ENCODE results near the gene HOXA11. TPM values are rescaled to one million over a fixed set of nuclear protein-coding genes. Genes with fewer than 3 reads are reported as not detected.

HOXA11 gene
- total RNA-seq, 1 experiment from 2014 or later: 0.84 TPM

- intact Hi-C loops (cut with micrococcal nuclease): no loop called here
- CTCF ChIA-PET: interaction anchor here (0.6 to 4.5 kb wide), 2 partner anchors 18 to 36 kb away, joined by 3 to 19 read pairs; no protein-coding TSS in a partner anchor
- BruUV-seq (replicated peaks): no TSS peak
- H3K9me3 Mint-ChIP-seq (ENCODE audit: unreplicated experiment): no peaks in the 10 kb centered on the region
- no peak overlapping the region for H3K4me3 Mint-ChIP-seq (ENCODE audit: unreplicated experiment)
- H3K27me3 Mint-ChIP-seq (ENCODE audit: insufficient read depth, unreplicated experiment): no peaks in the 10 kb centered on the region
- no peak for DNase-seq (ENCODE audit: unreplicated experiment)
- peak overlapping the region; percentile 95 for H3K27ac Mint-ChIP-seq (ENCODE audit: low read depth, unreplicated experiment)
- peaks cover 44% of the 10 kb centered on the region for H3K4me1 Mint-ChIP-seq (ENCODE audit: insufficient read depth, unreplicated experiment)
- H3K36me3 Mint-ChIP-seq (ENCODE audit: insufficient read depth, unreplicated experiment): peaks cover 7% of the 10 kb centered on the region
- TF ChIP-seq CTCF (IDR thresholded peaks at IDR 0.05; ENCODE audit: unreplicated experiment): no peak
- POLR2A ChIA-PET: interaction anchor here (0.6 to 3.2 kb wide), 5 partner anchors 9 to 270 kb away, joined by 3 to 60 read pairs (median 13); partner anchors contain the start of genes HOXA5 and HOXA9
Measured at GRCh38 chr7:27132978-27133377, 52.1 kb downstream of the HOXA11 start.

DNA sequence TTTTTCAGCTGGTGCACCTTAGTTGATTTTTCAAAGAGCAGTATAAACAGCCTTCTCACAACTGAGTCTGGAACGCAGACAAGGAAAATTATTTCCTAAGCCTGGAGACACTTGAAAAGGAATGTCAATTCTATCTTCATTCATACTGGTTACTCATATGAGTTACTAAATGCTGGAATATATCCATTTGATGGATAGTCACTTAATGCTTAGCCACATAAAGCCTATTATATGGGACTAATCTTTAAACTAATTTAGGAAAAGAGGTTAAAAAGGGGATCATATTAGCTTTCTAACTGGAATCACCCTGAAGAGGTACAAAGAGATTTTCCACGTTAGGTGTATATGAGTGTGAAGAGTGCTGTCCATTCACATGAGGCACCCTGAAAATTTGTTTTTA is 52.8 kb downstream of the HOXA11 start:
- BruUV-seq (replicated peaks): no TSS peak
- H3K4me1 Mint-ChIP-seq (ENCODE audit: insufficient read depth, unreplicated experiment): peaks cover 39% of the 10 kb centered on the region
- DNase-seq (ENCODE audit: unreplicated experiment): no peak
- ChIA-PET POLR2A (interaction anchor here (0.6 to 3.2 kb wide), 9 partner anchors 9 to 441 kb away, joined by 3 to 60 read pairs (median 6); partner anchors contain the start of genes HOXA5, HOXA9 and SKAP2), CTCF (interaction anchor here (1.5 to 4.5 kb wide), 5 partner anchors 12 to 450 kb away, joined by 6 to 19 read pairs (median 10); no protein-coding TSS in a partner anchor)
- peaks cover 7% of the 10 kb centered on the region for H3K36me3 Mint-ChIP-seq (ENCODE audit: insufficient read depth, unreplicated experiment)
- intact Hi-C loops (cut with micrococcal nuclease): no loop called here
- H3K27me3 Mint-ChIP-seq (ENCODE audit: insufficient read depth, unreplicated experiment): no peaks in the 10 kb centered on the region
- H3K9me3 Mint-ChIP-seq (ENCODE audit: unreplicated experiment): no peaks in the 10 kb centered on the region
- H3K4me3 Mint-ChIP-seq (ENCODE audit: unreplicated experiment): peak overlapping the region; percentile 12
- H3K27ac Mint-ChIP-seq (ENCODE audit: low read depth, unreplicated experiment): no peak overlapping the region
- TF ChIP-seq CTCF (IDR thresholded peaks at IDR 0.05; ENCODE audit: unreplicated experiment): no peak

DNA sequence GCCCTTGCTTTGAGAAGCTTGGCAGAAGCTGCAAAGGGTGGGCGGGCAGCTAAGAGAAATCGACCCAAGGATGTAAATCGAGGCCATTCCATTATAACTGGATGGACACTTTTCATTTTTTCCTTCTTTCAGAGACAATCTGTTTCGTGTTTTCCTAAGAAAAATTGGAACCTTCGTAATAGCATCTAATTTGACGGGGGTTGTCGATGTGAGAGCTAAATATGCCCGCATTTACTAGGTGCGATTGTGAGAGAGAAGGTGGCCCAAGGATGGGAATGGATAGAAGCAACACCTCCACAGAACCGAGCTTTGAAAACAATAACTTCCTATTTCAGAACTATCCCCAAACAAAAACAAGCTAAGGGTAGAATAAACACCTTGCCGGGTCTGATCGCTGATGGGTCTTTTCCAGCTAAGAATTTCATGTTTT is 53.6 kb downstream of the HOXA11 start:
- no TSS peak for BruUV-seq (replicated peaks)

More for the DNA sequence above, 53.6 kb downstream of the HOXA11 start:
- DNase-seq (ENCODE audit: unreplicated experiment): no peak
- Mint-ChIP-seq H3K4me3 (ENCODE audit: unreplicated experiment) (peak overlapping the region; percentile 80), H3K27ac (ENCODE audit: low read depth, unreplicated experiment) (peak overlapping the region; percentile 51), H3K9me3 (ENCODE audit: unreplicated experiment) (no peaks in the 10 kb centered on the region), H3K4me1 (ENCODE audit: insufficient read depth, unreplicated experiment) (peaks cover 38% of the 10 kb centered on the region), H3K36me3 (ENCODE audit: insufficient read depth, unreplicated experiment) (peaks cover 7% of the 10 kb centered on the region), H3K27me3 (ENCODE audit: insufficient read depth, unreplicated experiment) (no peaks in the 10 kb centered on the region)
- ChIA-PET POLR2A (interaction anchor here (0.6 to 3.2 kb wide), 17 partner anchors 10 to 927 kb away, joined by 3 to 60 read pairs (median 4); partner anchors contain the start of genes HOXA5 and SKAP2), CTCF (interaction anchor here (0.6 to 4.5 kb wide), 12 partner anchors 9 to 449 kb away, joined by 3 to 19 read pairs (median 5); no protein-coding TSS in a partner anchor)
- no peak for TF ChIP-seq CTCF (IDR thresholded peaks at IDR 0.05; ENCODE audit: unreplicated experiment)
- intact Hi-C loops (cut with micrococcal nuclease): no loop called here

Small RNA genes lying within 50 kb of the gene (microRNA-seq; reads per million reads assigned to microRNA genes)
- 1,599 reads per million, percentile 89 among the genes with 10 or more reads in this experiment for gene MIR196B

Other genes with a start within 250 kb of the HOXA11 start
- 5.6 and 7.1 TPM in 2 replicates for gene HOXA1, start 89.2 kb downstream of the HOXA11 start, total RNA-seq (2022)
- gene HOXA2, start 82.5 kb downstream of the HOXA11 start, total RNA-seq (2022): 1.2 and 1.4 TPM in 2 replicates
- 2.6 and 3.7 TPM in 2 replicates for gene HOXA4, start 54.5 kb downstream of the HOXA11 start, total RNA-seq (2022)
- gene HOXA5, start 41.6 kb downstream of the HOXA11 start, total RNA-seq (2022): 7.4 and 8.8 TPM in 2 replicates
- gene HOXA6, start 37.5 kb downstream of the HOXA11 start, total RNA-seq (2022): 0.96 and 2.0 TPM in 2 replicates
- gene HOXA3, start 32.6 kb downstream of the HOXA11 start, total RNA-seq (2022): 8.2 and 14.0 TPM in 2 replicates
- gene HOXA7, start 28.6 kb downstream of the HOXA11 start, total RNA-seq (2022): 0.29 and 0.44 TPM in 2 replicates
- 6.9 and 7.6 TPM in 2 replicates for gene HOXA9, start 19.7 kb downstream of the HOXA11 start, total RNA-seq (2022)
- 3.9 and 5.6 TPM in 2 replicates for gene HOXA10, start 10.9 kb downstream of the HOXA11 start, total RNA-seq (2022)
- not detected in 2 replicates for gene HOXA13, start 14.9 kb upstream of the HOXA11 start, total RNA-seq (2022)
- not detected in 2 replicates for gene EVX1, start 57.6 kb upstream of the HOXA11 start, total RNA-seq (2022)